HG03108 (cell line): ENCODE data around the gene TSC2.
"Not testable (repeated sequence)": the region's sequence is repeated elsewhere in the genome, so short reads cannot be mapped to it uniquely, and the experiment has no call there.

Experiments used
- ATAC-seq: cut with Tn5 transposase; IDR thresholded peaks from one replicate; pipeline ENCODE4 v1.9.1; 2021; ENCODE audit warnings: moderate library complexity; ENCODE audit not compliant: unreplicated experiment

Gene TSC2

GRCh38 chr16:2101581-2101980 is 53.8 kb downstream of the TSC2 start:
- ATAC-seq: not testable (repeated sequence)

GRCh38 chr16:2102471-2102870 is 54.7 kb downstream of the TSC2 start:
- no peak for ATAC-seq

- not testable (repeated sequence) for ATAC-seq
Measured at GRCh38 chr16:2104464-2104863, 56.7 kb downstream of the TSC2 start.

GRCh38 chr16:2105291-2105690 is 57.5 kb downstream of the TSC2 start:
- not testable (repeated sequence) for ATAC-seq

- ATAC-seq: not testable (repeated sequence)
Measured at GRCh38 chr16:2105769-2106168, 58.0 kb downstream of the TSC2 start.

GRCh38 chr16:2106211-2106610 is 58.4 kb downstream of the TSC2 start:
- ATAC-seq: not testable (repeated sequence)

GRCh38 chr16:2107121-2107790 is 59.5 kb downstream of the TSC2 start:
- ATAC-seq: not testable (repeated sequence)

GRCh38 chr16:2107791-2108125 is 60.0 kb downstream of the TSC2 start:
- not testable (repeated sequence) for ATAC-seq

- not testable (repeated sequence) for ATAC-seq
Measured at GRCh38 chr16:2108446-2109270, 60.9 kb downstream of the TSC2 start.

DNA sequence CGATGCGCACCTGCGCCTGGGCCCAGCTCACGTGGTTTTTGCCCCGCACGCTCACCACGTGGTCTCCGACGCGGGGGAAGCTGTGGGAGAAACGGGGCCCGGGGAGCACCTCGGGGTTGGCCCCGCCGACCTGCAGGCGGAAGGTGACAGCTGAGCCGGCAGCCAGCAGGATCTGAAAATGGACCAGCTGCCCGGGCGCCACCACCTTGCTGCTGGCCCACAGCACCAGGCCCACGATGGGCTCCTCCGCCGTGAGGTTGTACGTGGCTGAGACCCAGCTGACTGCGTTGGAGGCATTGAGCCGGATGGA is 61.4 kb downstream of the TSC2 start:
- not testable (repeated sequence) for ATAC-seq

- not testable (repeated sequence) for ATAC-seq
Measured at GRCh38 chr16:2109872-2110271, 62.1 kb downstream of the TSC2 start.

DNA sequence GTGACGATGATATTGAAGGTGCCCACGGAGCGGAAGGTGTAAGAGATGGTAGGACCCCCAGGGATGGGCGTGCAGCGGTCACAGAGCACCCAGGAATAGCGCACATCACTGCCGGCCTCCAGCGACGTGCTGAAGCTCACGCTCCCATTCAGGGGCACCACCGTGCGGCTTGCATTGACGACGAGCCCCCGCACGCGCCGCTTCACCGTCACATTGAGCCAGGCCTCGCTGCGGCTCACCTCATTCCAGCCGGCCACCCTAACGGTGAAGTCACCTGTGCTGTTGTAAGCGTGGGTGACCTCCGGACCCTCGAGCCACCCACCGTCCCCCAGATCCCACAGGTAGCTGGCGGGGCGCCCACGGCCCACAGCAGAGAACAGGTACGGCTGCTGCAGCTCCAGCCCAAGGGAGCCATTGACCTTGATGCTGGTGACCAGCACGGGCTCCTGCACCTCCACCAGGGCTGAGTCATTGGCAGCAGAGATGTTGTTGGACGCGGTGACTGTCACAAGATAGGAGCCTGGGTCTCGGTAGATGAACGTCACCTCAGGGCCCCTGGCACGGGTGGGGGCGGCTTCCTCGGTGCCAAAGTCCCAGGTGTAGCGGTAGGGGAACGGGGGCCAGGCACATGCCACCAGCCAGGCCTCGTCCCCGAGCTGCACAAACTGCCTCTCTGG is 62.7 kb downstream of the TSC2 start:
- not testable (repeated sequence) for ATAC-seq

GRCh38 chr16:2111009-2111353 is 63.2 kb downstream of the TSC2 start:
- ATAC-seq: not testable (repeated sequence)

DNA sequence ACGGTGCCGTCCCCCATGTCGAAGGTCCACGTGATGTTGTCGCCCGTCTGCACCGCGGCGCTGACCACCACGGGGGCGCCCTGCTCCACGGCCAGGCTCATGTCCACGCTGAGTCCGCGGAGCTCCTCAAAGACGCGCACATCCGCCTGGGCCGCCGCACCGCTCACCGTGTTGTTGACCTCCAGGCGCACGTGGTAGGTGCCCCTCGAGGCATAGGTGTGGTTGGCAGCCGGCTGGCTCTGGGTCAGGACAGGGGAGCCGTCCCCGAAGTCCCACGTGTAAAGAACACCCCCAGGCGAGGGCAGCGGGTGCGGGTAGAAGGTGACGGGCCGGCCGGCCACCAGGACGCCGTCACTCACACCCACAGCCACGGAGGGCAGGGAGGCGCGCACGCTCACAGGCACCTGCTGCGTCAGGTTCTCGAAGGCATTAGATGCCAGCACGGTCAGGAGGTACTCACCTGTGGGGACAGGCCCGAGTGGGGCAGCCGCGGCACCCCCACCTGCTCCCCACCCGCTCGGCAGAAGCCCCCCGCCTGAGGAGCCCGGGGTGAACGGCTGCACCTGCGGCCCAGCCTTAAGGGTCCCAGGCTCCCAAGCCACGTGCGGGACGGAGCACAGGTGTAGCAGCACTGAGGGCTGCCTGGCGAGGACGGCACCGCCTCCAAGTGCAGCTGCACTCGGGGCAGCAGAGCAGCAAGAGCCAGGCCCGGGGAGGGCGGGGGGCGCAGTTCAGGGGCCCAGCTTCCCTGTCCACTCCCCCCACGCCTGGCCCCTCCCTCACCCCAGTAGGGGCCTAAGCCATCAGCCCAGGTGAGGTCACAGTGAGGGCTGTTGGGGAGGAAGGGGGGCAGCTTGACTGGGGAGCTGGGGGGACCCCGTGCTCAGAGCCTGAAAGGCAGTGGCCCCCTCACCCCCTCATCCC is 63.9 kb downstream of the TSC2 start:
- not testable (repeated sequence) for ATAC-seq

DNA sequence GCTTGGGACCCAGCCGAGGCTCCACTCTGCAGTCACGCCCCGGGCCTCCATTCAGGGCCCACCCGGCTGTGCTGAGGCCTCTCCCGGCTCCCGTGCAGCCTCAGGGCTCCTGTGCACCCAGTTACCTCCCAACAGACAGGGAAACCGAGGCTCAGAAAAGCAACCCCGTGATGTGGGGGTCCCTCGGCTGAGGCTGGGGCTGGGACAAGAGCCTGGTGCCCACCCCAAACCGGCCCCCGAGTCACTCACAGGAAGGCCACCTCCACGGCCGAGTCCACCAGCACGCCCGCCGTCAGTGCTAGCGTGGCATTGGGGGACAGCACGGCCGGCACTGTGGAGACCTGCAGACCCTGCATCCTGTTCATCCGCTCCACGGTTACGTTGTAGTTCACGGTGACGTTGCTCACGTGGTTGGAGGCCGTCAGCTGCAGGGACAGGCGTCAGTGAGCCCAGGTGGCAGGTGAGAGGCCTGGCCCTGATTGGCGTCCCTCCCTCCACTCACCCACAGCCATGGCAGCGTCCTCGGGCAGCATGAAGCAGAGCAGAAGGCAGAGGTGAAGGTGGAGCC is 64.8 kb downstream of the TSC2 start:
- not testable (repeated sequence) for ATAC-seq

GRCh38 chr16:2114225-2114624 is 66.4 kb downstream of the TSC2 start:
- not testable (repeated sequence) for ATAC-seq

DNA sequence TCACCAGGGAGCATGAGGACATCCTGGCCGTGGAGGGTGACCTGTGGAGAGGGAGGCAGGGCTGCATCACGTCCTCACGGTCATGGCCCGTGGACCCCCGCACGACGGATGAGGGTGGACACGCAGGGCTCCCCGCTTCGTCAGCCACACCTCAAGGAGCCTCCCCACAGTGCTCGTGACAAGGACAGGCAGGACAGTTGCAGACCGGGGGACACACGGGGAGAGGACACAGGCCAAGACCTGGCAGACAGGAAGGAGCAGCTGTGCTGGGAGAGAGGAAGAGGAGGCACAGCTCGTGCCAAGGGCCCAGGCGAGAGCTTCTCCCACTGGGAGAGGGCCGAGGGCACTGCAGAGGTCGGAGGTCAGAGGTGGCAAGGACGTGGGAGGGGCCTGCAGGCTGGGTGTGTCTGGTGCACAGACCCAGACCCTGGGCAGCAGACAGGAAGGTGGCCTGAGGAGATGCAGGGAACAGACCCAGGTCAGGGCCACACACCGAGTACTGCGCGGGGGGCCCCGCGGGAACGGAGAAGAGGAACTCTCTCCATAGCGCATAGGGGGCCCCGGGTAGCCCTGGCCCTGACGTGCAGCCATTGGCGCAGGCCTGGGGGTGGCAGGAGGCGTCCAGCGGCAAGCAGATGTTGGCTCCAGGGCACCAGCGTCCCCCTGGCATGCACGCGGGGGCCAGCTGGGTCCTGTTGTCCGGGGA is 67.3 kb downstream of the TSC2 start:
- ATAC-seq: not testable (repeated sequence)

GRCh38 chr16:2115591-2115973 is 67.8 kb downstream of the TSC2 start:
- no peak for ATAC-seq

DNA sequence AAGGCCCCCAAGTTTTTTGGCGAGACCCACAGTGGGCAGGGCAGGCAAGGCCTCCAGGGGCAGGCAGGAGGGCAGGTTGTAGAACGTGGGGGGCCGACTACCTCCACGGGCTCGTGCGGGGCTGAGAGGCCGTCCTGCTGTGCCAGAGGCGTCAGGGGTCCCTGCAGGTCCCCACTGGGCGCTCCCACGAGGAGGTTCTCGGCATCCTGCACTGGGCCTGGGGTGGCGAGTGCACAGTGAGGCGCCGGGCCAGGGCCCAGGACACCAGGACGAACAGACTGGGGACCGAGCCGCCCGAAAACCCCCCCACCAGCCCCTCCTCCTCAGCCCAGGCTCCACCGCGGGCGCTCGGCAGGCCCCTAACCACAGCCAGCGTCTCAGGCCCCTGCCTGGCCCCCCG is 68.6 kb downstream of the TSC2 start:
- ATAC-seq: not testable (repeated sequence)

GRCh38 chr16:2117341-2117740 is 69.6 kb downstream of the TSC2 start:
- ATAC-seq: not testable (repeated sequence)
